HL-60 (cell line): ENCODE data around the gene RDX.

Experiments
- DNase-seq, 2 experiments: peaks; one replicate each; pipeline ENCODE4 v3.0.0-alpha.2; 2010 to 2020; ENCODE audit warnings: low read depth in 1 of 2, low spot score in 1 of 2
- H3K27ac ChIP-seq: fragments of 250-450 bp; sonication (Bioruptor Pico); replicated peaks from 2 replicates; pipeline ENCODE4 v1.5.1; 2020; ENCODE audit warnings: mild to moderate bottlenecking, moderate library complexity
- H3K27me3 ChIP-seq: fragments of 250-450 bp; sonication (Bioruptor Pico); 2 replicates; pipeline ENCODE4 v1.5.1; 2021; ENCODE audit warnings: mild to moderate bottlenecking, moderate library complexity; ENCODE audit not compliant: insufficient read depth, poor library complexity, severe bottlenecking
- H3K4me3 ChIP-seq: replicated peaks from 2 replicates; pipeline ENCODE4 v1.5.1; 2011; ENCODE audit warnings: mild to moderate bottlenecking, control low read depth, low read length; ENCODE audit not compliant: insufficient read depth
- CTCF ChIP-seq: IDR thresholded peaks from one replicate; pipeline ENCODE4 v1.5.1; 2011; ENCODE audit warnings: low read length, control low read depth, inconsistent platforms; ENCODE audit not compliant: insufficient read depth
- GABPA ChIP-seq: IDR thresholded peaks from 2 replicates; pipeline ENCODE4 v1.6.1; 2012; ENCODE audit warnings: low read depth
- POLR2AphosphoS5 ChIP-seq: IDR thresholded peaks from 2 replicates; pipeline ENCODE4 v1.6.1; 2012; ENCODE audit warnings: low read depth
- REST ChIP-seq: IDR thresholded peaks from 2 replicates; pipeline ENCODE4 v1.6.1; 2012; ENCODE audit warnings: low read depth; ENCODE audit not compliant: insufficient replicate concordance
- SPI1 ChIP-seq: IDR thresholded peaks from 2 replicates; pipeline ENCODE4 v1.6.1; 2012; ENCODE audit warnings: low read depth, mild to moderate bottlenecking, borderline replicate concordance

Gene RDX

GRCh38 chr11:110182886-110183285, 113.5 kb downstream of the RDX start:
- Histone ChIP-seq H3K27me3 (no peaks in the 10 kb centered on the region), H3K4me3 (no peak overlapping the region), H3K27ac (no peak overlapping the region)
- no peak for TF ChIP-seq REST
- no peak for TF ChIP-seq CTCF
- TF ChIP-seq SPI1 = no peak
- no peak for TF ChIP-seq POLR2AphosphoS5
- TF ChIP-seq GABPA = no peak
- DNase-seq = peak in 1 of 2 experiments; percentile 5

- DNase-seq = no peak
- no peak overlapping the region for H3K4me3 ChIP-seq
- no peaks in the 10 kb centered on the region for H3K27me3 ChIP-seq
- no peak overlapping the region for H3K27ac ChIP-seq
- no peak for TF ChIP-seq CTCF
- TF ChIP-seq POLR2AphosphoS5 = no peak
- no peak for TF ChIP-seq SPI1
- TF ChIP-seq GABPA = no peak
- TF ChIP-seq REST = no peak
Measured at GRCh38 chr11:110179064-110179463, 117.3 kb downstream of the RDX start.

- no peak for DNase-seq
- H3K4me3 ChIP-seq = no peak overlapping the region
- no peak for TF ChIP-seq REST
- H3K27me3 ChIP-seq = no peaks in the 10 kb centered on the region
- H3K27ac ChIP-seq = no peak overlapping the region
Measured at GRCh38 chr11:110177086-110177456, 119.3 kb downstream of the RDX start.

GRCh38 chr11:110176366-110177085, 119.9 kb downstream of the RDX start:
- TF ChIP-seq POLR2AphosphoS5 = no peak
- no peak for TF ChIP-seq SPI1
- TF ChIP-seq CTCF = no peak
- TF ChIP-seq REST = no peak
- TF ChIP-seq GABPA = no peak
- H3K27ac ChIP-seq = no peak overlapping the region
- DNase-seq = no peak
- H3K27me3 ChIP-seq = no peaks in the 10 kb centered on the region
- H3K4me3 ChIP-seq = no peak overlapping the region
